Activated CD8-positive, alpha-beta memory T cell treated with anti-CD3 and anti-CD28 coated beads for 36 hours (primary cell): ENCODE measurements around the gene CTTNBP2NL. TPM values are rescaled to one million over a fixed set of nuclear protein-coding genes. Genes with fewer than 3 reads are reported as not detected.

Source experiments
- CTCF ChIA-PET: fragments of 350-600 bp; sonication (Branson Sonifier 250); formaldehyde crosslinking; loops from one replicate; lab custom pipeline; 2021; ENCODE audit warnings: antibody characterized with exemption; lab: Charles Lee
- POLR2A ChIA-PET: fragments of 350-600 bp; sonication (Branson Sonifier 250); formaldehyde crosslinking; loops from one replicate; lab custom pipeline; 2021; ENCODE audit warnings: antibody characterized with exemption; lab: Charles Lee
- total RNA-seq, 2 experiments: library from RNA; stranded (reverse); gene quantifications; one replicate each; pipeline ENCODE4 v1.2.3, GENCODE V29; 2021

Gene CTTNBP2NL
- total RNA-seq, 2 experiments from 2014 or later = 3.2 TPM

DNA sequence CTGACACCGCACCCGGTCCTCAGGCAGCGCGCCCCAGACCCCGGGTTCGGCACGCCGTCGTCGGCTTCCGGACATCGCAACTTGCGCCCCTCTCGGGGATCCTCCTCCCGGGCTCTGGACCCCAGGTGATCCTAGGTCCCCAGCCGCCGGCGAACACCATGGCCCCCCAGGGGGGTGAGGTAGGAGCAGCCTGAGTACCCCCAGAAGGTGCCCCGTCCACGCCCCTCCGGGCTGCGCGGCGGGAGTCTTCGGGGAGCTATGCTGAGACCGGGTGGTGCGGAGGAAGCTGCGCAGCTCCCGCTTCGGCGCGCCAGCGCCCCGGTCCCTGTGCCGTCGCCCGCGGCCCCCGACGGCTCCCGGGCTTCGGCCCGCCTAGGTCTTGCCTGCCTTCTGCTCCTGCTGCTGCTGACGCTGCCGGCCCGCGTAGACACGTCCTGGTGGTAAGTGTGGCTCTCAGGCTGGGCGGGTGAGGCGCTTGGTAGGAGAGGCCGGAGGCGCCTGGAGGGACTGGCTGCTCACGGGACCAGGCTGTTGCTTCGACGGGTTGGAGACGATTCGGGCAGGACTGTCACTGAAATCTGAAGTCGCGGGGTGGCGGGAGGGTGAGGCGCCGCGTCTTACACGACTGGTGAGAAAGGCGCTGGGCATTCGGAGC, 113.1 kb downstream of the CTTNBP2NL start:
- POLR2A ChIA-PET = interaction anchor here (0.6 kb wide), 1 partner anchor 1498 kb away, joined by 3 read pairs; no protein-coding TSS in a partner anchor
- CTCF ChIA-PET = no interaction called here

DNA sequence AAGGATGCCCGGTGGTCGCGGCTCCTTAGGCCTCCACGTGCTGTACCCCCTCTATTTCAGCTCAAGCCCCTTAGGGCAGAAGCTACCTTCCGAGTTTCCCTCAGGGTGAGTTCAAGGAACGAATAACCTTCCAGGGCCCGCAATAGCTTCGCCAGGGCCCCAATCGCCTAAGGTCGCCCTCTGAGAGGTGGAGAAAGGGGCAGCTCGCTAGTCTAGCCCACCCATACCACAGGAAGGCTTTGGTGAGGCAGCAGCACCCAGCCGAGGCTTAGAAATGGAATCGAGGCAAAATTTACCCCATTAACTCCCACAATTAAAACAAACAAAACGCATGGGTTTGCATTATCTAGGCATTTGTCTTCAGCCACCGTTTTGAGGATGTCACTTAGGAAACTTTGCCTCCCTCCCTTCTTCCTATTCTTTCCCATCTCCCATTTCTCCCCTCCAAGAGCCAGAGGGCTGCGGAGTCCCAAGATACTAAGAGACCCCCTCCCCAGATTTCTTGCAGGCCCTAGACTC, 113.7 kb downstream of the CTTNBP2NL start:
- POLR2A ChIA-PET = no interaction called here

DNA sequence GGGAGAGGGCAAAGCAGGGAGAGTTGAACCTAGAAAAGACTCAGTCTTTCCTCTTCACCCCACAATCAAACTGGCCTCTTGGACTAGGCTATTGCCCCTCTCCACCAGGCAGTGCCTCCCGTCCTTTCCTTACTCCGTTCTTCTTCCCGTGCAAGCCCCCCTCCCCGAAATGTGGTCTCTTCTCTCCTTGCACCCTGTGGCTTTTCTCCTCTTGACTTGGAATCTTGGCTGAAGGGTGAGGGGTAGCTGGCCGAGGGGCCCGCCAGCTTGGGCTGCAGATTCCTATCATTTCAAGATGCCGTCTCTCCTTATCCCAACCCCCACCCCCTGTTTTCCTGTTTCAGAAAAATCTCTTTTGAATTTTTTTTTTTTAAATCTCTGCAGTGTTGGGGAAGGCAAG, 114.3 kb downstream of the CTTNBP2NL start:
- ChIA-PET CTCF (no interaction called here), POLR2A (no interaction called here)

More for the DNA sequence above, 113.7 kb downstream of the CTTNBP2NL start:
- CTCF ChIA-PET = interaction anchor here (0.5 kb wide), 1 partner anchor 12 kb away, joined by 3 read pairs; no protein-coding TSS in a partner anchor

Other genes starting within 250 kb of the CTTNBP2NL start
- gene WNT2B, start 112.8 kb downstream of the CTTNBP2NL start, total RNA-seq = not detected
- 10 to 100 TPM; 11.3 to 12.5 TPM for gene ST7L, start 222.9 kb downstream of the CTTNBP2NL start, total RNA-seq
- gene CAPZA1, start 223.6 kb downstream of the CTTNBP2NL start, total RNA-seq = 100 to 1,000 TPM; 257 to 261 TPM